GM12873 (cell line): ENCODE results near the gene KRTAP10-10.

Source experiments
- TF ChIP-seq, protein P1 (sequence below): IDR thresholded peaks from 2 replicates; pipeline ENCODE4 v1.5.1; 2012; ENCODE audit warnings: low read depth, mild to moderate bottlenecking, moderate library complexity, low read length, control low read depth; ENCODE audit not compliant: insufficient read depth; ENCODE audit errors: missing control alignments

The KRTAP10-10 gene, protein sequence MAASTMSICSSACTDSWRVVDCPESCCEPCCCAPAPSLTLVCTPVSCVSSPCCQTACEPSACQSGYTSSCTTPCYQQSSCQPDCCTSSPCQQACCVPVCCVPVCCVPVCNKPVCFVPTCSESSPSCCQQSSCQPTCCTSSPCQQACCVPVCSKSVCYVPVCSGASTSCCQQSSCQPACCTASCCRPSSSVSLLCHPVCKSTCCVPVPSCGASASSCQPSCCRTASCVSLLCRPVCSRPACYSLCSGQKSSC

GRCh38 chr21:44637018-44637850 is at the start of gene KRTAP10-10:
TSS of gene KRTAP10-10 (plus strand) at chr21:44637356. CDS start at chr21:44637418, 62 bp downstream.
- TF ChIP-seq, protein P1, sequence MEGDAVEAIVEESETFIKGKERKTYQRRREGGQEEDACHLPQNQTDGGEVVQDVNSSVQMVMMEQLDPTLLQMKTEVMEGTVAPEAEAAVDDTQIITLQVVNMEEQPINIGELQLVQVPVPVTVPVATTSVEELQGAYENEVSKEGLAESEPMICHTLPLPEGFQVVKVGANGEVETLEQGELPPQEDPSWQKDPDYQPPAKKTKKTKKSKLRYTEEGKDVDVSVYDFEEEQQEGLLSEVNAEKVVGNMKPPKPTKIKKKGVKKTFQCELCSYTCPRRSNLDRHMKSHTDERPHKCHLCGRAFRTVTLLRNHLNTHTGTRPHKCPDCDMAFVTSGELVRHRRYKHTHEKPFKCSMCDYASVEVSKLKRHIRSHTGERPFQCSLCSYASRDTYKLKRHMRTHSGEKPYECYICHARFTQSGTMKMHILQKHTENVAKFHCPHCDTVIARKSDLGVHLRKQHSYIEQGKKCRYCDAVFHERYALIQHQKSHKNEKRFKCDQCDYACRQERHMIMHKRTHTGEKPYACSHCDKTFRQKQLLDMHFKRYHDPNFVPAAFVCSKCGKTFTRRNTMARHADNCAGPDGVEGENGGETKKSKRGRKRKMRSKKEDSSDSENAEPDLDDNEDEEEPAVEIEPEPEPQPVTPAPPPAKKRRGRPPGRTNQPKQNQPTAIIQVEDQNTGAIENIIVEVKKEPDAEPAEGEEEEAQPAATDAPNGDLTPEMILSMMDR: no peak

- TF ChIP-seq, protein P1: no peak
Measured at GRCh38 chr21:44589094-44589493, 48.1 kb upstream of the KRTAP10-10 start.

- TF ChIP-seq, protein P1: no peak
Measured at GRCh38 chr21:44589586-44590305, 47.4 kb upstream of the KRTAP10-10 start.

GRCh38 chr21:44590311-44590721 is 46.8 kb upstream of the KRTAP10-10 start:
- TF ChIP-seq, protein P1: no peak

GRCh38 chr21:44592446-44593311 is 44.5 kb upstream of the KRTAP10-10 start, which contains the start of gene KRTAP10-6:
TSS of gene KRTAP10-6 (minus strand) at chr21:44592505. CDS start at chr21:44592484, 21 bp downstream.
- TF ChIP-seq, protein P1: no peak

DNA sequence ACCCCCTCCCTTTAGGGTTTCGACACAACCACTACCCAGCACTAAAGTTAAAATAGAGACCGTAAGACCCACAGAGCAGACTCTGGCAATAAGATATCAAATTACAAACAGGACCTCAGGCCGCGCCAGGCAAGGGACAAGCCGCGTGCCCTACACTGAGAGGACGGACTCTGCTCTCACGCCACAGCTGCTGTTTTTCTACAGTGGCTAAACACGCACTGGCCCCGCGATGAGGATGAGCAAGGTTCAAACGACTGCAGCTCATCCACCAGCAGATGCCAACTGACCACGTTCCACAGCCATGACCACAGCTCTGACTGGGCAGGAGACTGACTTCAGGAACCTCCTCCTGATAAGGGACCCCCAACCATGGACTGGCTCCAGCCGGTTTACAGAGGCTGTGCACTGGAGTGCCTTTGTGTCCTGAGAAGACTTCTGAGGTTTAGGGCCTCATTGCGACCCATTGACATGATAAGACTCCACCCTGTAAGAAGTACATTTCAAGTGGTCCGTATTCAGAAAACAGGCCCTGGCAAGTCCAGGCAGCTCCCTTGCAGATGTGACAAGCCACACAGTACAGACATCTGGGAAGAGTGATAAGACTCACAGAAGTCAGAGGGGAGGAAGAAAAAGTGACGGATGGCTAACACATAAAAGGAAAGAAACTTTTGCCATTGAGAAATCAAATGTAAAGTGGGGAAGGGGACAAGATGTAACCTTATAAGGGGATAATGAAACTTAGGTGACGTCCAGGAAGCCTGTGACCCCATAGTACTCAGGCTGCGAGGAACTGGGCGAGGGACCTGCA is 43.4 kb upstream of the KRTAP10-10 start:
- TF ChIP-seq, protein P1: no peak
